Measurements from ENCODE around the gene TMEM247. TPM values are rescaled to one million over a fixed set of nuclear protein-coding genes. Genes with fewer than 3 reads are reported as not detected.

TMEM247 gene
- total and polyA plus RNA-seq, 2 donors from 2014 or later, result not detected

- no peak for FAIRE-seq
- no peak for TF ChIP-seq CTCF (IDR thresholded peaks at IDR 0.05; ENCODE audit: borderline replicate concordance, extremely low read depth, insufficient read depth)
Observed at GRCh38 chr2:46530639-46531038, 51.3 kb downstream of the TMEM247 start.

GRCh38 chr2:46531863-46532262, 52.5 kb downstream of the TMEM247 start:
- no peak for FAIRE-seq
- Histone ChIP-seq H3K4me1 (ENCODE audit: control insufficient read depth in 2 of 3, insufficient read depth in 2 of 3, low read depth in 1 of 3, low read length in 3 of 3) (no peaks in the 10 kb centered on the region), H3K4me3 (ENCODE audit: low read length in 3 of 3) (no peak overlapping the region), H3K27ac (ENCODE audit: low read depth in 2 of 2, low read length in 2 of 2) (no peak overlapping the region), H3K36me3 (ENCODE audit: control insufficient read depth in 2 of 3, insufficient read depth in 3 of 3, low read length in 3 of 3) (no peaks in the 10 kb centered on the region), H3K9me3 (ENCODE audit: control insufficient read depth in 2 of 3, insufficient read depth in 1 of 3, low read length in 3 of 3) (no peaks in the 10 kb centered on the region), H3K9ac (ENCODE audit: low read length in 3 of 3) (no peak overlapping the region), H3K27me3 (ENCODE audit: control insufficient read depth, insufficient read depth, low read length) (no peaks in the 10 kb centered on the region)
- no peak for TF ChIP-seq CTCF (IDR thresholded peaks at IDR 0.05; ENCODE audit: borderline replicate concordance, extremely low read depth, insufficient read depth)
- intact Hi-C loops (cut with DNase I), result no loop called here
- DNase-seq, result no peak

More at GRCh38 chr2:46530639-46531038, 51.3 kb downstream of the TMEM247 start:
- H3K9ac ChIP-seq (ENCODE audit: low read length in 3 of 3), result no peak overlapping the region
- DNase-seq, result no peak
- no peaks in the 10 kb centered on the region for H3K9me3 ChIP-seq (ENCODE audit: control insufficient read depth in 2 of 3, insufficient read depth in 1 of 3, low read length in 3 of 3)
- no peak overlapping the region for H3K4me3 ChIP-seq (ENCODE audit: low read length in 3 of 3)
- intact Hi-C loops (cut with DNase I), result no loop called here
- no peaks in the 10 kb centered on the region for H3K27me3 ChIP-seq (ENCODE audit: control insufficient read depth, insufficient read depth, low read length)
- H3K4me1 ChIP-seq (ENCODE audit: control insufficient read depth in 2 of 3, insufficient read depth in 2 of 3, low read depth in 1 of 3, low read length in 3 of 3), result no peaks in the 10 kb centered on the region
- no peaks in the 10 kb centered on the region for H3K36me3 ChIP-seq (ENCODE audit: control insufficient read depth in 2 of 3, insufficient read depth in 3 of 3, low read length in 3 of 3)
- no peak overlapping the region for H3K27ac ChIP-seq (ENCODE audit: low read depth in 2 of 2, low read length in 2 of 2)

Other genes with a start within 250 kb of the TMEM247 start
- gene EPAS1, start 182.2 kb upstream of the TMEM247 start, total RNA-seq, result 398 TPM
- 142 TPM for gene EPAS1, start 182.2 kb upstream of the TMEM247 start, polyA plus RNA-seq (ENCODE audit: insufficient read depth, low read depth, low replicate concordance)
- gene RHOQ, start 62.9 kb downstream of the TMEM247 start, total RNA-seq, result 63.2 TPM
- 45.4 TPM for gene RHOQ, start 62.9 kb downstream of the TMEM247 start, polyA plus RNA-seq (ENCODE audit: insufficient read depth, low read depth, low replicate concordance)
- gene ATP6V1E2, start 63.0 kb downstream of the TMEM247 start, total RNA-seq, result 4.5 TPM
- gene ATP6V1E2, start 63.0 kb downstream of the TMEM247 start, polyA plus RNA-seq (ENCODE audit: insufficient read depth, low read depth, low replicate concordance), result 3.5 TPM
- 22.3 TPM for gene PIGF, start 137.5 kb downstream of the TMEM247 start, total RNA-seq
- 37.3 TPM for gene PIGF, start 137.5 kb downstream of the TMEM247 start, polyA plus RNA-seq (ENCODE audit: insufficient read depth, low read depth, low replicate concordance)
- 15.1 TPM for gene CRIPT, start 137.7 kb downstream of the TMEM247 start, total RNA-seq
- 15.3 TPM for gene CRIPT, start 137.7 kb downstream of the TMEM247 start, polyA plus RNA-seq (ENCODE audit: insufficient read depth, low read depth, low replicate concordance)
- gene SOCS5, start 219.7 kb downstream of the TMEM247 start, total RNA-seq, result 24.1 TPM
- gene SOCS5, start 219.7 kb downstream of the TMEM247 start, polyA plus RNA-seq (ENCODE audit: insufficient read depth, low read depth, low replicate concordance), result 6.1 TPM